ENCODE data around the gene CATSPER4.

The CATSPER4 gene

DNA sequence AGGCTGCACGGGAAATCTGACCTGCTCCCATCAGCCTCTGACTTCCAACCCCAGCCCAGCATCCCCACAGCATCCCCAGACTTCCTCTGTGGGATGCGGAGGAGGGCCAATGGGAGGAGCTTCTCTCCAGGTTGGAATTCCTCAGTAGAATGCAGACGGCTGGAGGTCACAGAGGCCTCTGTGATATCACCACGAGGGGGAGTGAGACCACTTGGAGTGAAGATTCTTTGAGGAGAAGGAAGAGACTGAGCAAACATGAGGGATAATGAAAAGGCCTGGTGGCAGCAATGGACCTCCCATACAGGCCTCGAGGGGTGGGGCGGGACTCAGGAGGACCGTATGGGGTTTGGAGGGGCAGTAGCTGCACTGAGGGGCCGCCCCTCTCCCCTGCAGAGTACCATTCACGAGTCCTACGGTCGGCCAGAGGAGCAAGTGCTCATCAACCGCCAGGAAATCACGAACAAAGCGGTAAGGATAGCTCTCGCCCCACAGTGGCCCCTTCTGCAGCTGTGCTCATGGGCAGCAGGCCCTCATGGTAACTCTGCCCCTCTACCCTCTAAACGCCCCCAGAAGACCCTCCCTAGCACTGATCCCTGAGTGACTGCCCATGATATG, at the start of gene CATSPER4:
Gene CATSPER4, plus strand, starts transcription at position 230 of the 615 bp plus-strand sequence. Its CDS starts 26 bp downstream, at position 256.
- no peak for DNase-seq

- DNase-seq, result no peak
Observed at GRCh38 chr1:26142159-26142558, 48.2 kb upstream of the CATSPER4 start.

DNA sequence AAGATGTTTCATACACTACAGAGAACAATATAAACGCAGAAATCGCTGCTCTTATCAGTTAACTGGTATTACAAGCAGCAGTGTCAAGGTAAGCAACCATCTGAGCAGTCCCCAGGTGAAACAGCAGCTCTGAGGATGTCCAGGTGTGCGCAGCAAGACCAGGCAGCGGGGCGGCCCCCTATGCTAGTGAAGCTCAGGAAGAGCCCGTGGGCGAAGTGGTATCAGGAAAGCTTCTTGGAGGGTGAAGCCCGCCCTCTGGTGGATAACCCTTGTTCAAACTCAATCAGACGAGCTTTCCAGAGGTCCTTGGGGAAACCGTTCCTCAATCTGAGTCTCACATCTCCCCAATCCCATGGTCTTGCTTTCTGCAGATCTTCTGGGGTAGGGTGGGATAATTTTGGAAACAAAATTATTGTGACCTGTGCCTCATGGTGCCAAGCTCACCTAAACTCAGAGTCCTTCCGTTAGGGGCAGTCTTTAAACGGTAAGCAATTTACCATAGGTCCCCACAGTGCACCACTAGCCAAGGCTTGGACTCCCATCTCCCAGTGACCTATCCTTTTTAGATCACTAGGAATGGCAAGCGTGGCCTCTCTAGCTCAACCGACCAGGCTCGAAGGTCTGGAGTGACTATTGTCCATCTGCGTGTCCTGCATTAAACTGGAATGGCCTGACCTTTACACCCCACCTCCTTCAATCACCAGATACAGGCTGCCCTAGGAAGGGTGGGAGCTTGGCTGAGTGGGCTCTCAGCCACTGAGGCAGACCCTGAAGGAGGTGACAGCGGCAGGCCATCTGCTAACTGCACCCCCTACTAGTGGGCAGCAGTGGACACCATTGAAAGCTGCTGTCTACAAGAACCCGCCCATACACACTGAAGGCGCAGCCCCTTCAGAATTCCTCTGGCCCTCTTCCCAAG, 45.1 kb upstream of the CATSPER4 start:
- DNase-seq, result peak; percentile 61

DNA sequence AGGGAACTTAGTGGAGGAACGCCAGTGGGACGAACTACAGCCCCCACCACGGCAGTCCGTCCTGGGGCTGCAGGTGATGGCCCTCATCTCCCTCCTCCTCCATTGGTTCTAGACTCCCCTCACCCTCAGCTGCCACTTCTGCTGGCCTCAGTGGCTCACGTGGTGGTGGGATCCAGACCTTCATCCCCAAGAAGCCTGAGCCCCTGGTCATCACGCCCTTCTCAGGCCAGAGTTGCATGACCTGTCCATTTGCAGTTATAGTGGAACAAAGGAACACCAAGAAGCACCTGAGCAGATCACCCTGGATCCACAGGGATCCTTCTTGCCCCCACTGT, 44.5 kb upstream of the CATSPER4 start:
- DNase-seq, result no peak

DNA sequence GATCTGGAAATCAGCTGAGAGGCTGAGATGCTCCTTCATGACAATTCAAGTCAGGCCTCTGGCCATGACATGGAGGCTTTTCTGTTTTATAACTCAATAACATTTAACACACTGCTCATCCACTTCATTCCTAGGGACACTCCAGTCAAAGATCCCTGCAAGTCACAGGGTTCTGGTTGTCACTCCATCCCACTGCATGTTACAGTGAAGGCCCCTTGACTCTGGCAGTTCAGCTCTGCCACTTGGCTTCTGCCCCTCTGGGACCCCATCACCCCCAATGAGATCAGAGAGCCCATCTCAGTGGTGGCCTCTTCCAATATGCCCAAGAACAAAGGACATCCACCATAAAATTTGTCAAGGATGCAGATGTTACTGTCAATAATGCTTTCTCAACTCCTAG, 41.5 kb upstream of the CATSPER4 start:
- DNase-seq, result no peak

- DNase-seq, result no peak
Observed at GRCh38 chr1:26153966-26154532, 36.4 kb upstream of the CATSPER4 start.

- DNase-seq, result no peak
Observed at GRCh38 chr1:26154750-26155149, 35.7 kb upstream of the CATSPER4 start.

DNA sequence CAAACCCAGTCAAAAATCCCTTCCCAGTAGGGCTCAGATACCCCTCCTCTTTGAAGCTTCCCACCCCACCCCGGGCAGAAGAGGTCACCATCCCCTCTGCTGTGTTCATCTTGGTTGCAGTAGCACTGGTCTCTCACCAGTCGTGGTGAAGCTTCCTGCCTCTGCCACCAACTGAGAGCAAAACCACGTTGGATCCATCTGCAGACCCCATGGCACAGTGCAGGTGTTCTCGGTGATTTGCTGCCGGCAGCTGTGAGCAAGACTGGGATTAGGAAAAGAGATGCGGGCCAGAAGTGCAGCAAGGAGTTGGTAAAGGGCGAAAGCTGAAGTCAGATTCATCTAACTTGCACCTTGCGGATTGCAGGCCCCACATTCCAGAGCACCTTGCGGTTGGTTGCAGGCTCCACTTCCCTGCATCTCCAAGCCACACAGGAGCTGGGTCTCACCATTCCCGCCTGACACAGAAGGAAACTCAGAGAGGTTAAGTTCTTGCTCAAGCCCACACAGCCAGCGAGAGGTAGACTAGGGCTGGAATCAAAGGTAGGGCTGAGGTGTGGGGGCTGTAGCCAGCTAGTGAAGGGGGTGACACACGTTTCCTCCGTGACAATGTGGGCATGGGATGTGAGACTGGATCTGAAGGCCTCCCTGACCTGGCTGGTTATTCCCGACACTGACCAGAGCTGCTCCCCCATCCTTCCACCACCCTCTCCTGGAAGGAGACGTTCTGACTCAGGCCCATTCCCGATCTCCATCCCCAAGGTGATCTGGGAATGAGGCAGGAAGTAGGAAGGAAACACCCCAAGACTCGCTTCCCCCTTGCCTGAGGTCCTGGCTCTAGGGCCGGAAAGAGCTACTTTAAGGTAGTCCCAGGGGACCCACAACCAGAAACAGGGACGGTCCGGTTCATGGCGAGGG, 34.8 kb upstream of the CATSPER4 start:
- DNase-seq, result no peak

GRCh38 chr1:26156285-26157038, 33.9 kb upstream of the CATSPER4 start:
- DNase-seq, result no peak

DNA sequence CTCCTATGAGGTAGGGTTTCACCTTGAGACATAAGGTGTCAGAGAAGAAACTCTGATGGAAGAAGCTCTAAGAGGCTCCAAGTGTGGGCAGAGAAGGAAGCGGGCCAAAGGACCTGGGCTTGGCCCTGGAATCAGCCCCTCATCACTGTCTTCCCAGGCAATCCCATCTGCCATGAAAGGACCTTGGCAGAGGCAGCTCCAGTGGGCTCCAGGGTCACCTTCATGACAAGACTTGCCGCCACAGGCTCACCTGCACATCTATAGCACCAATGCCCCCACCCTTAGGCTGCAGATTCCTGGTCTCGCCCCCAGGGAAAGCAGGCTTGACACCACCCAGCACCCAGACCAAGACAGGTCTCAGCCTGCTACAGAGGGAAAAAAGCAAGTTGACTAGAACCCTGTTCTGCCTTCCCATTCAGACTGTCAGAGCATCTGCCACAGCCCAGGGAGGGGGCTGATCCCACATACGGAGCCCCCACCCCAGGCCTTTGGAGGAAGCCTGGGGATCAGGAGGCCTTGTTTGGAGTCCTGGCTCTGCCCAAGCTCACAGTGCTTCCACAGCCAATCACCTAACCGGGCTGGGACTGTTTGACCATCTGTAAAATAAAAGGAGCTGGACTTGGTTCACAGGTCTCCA, 32.0 kb upstream of the CATSPER4 start:
- DNase-seq, result no peak

- no peak for DNase-seq
Observed at GRCh38 chr1:26158908-26159742, 31.3 kb upstream of the CATSPER4 start, which contains the start of gene FAM110D. Gene FAM110D, plus strand, starts transcription at chr1:26159079. Its CDS starts 2,213 bp downstream, at chr1:26161292.

- DNase-seq, result no peak
Observed at GRCh38 chr1:26159743-26160039, 30.7 kb upstream of the CATSPER4 start.

GRCh38 chr1:26160527-26161414, 29.6 kb upstream of the CATSPER4 start:
- DNase-seq, result no peak

GRCh38 chr1:26161415-26162219, 28.8 kb upstream of the CATSPER4 start:
- DNase-seq, result no peak

- no peak for DNase-seq
Observed at GRCh38 chr1:26162220-26162709, 28.1 kb upstream of the CATSPER4 start.

GRCh38 chr1:26163684-26164035, 26.7 kb upstream of the CATSPER4 start:
- no peak for DNase-seq

DNA sequence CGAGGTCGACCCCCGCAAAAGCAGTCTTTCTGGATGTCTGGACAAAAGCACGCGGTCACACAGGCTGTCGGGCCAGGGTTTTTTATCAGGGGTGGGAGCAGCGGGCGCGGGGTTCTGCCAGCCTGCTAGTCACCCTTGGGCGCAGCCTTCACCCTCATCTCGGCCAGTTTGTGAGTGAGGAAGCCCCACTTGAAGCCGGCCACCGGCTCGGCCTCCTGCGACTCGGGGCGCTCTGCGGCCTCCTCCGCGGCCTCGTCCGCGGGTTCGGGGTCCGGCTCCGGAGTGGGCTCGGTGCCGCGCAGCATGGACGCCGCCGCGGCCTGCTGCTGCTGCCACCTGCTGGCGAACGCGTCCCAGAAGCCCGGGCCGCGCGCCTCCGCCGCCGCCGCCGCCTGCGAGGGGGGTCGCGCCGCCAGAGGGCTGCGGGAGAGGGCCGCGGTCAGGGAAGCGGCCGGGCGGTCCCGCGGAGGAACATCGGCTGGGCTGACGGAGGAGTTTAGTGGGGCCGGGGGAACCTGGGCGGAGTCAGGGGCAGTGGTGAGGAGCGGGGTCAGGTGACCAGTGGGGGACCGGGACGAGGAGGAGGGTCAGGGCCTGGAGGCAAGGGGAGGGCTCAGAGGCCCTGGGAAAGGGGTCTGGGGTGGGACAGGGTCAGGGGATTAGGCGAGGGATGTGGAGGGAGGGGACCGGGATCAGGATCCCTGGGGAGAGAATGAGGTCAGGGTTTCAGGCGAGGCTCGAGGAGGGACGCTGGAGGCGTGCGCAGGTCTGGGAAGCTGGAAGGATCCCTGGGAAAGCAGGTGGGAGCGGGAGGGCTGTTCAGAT, 26.2 kb upstream of the CATSPER4 start:
- peak; percentile 36 for DNase-seq
